ENCODE results near the gene FBN1. TPM values are rescaled to one million over a fixed set of nuclear protein-coding genes. Genes with fewer than 3 reads are reported as not detected.

The FBN1 gene
- total RNA-seq, 2 donors from 2014 or later: 12.1 to 81.9 TPM

GRCh38 chr15:48681353-48681752, 35.8 kb upstream of the FBN1 start:
- intact Hi-C loops (cut with DNase I): no loop called here
- Histone ChIP-seq H3K4me3 (no peak overlapping the region), H3K36me3 (no peaks in the 10 kb centered on the region), H3K4me1 (replicated peaks) (no peaks in the 10 kb centered on the region), H3K27me3 (replicated peaks; ENCODE audit: insufficient read depth) (no peaks in the 10 kb centered on the region), H3K27ac (no peak overlapping the region), H3K9me3 (no peaks in the 10 kb centered on the region)
- 53% methylated on average over 3 of the region's 3 CpGs for WGBS
- DNase-seq (ENCODE audit: low spot score): no peak
- TF ChIP-seq, protein P1, sequence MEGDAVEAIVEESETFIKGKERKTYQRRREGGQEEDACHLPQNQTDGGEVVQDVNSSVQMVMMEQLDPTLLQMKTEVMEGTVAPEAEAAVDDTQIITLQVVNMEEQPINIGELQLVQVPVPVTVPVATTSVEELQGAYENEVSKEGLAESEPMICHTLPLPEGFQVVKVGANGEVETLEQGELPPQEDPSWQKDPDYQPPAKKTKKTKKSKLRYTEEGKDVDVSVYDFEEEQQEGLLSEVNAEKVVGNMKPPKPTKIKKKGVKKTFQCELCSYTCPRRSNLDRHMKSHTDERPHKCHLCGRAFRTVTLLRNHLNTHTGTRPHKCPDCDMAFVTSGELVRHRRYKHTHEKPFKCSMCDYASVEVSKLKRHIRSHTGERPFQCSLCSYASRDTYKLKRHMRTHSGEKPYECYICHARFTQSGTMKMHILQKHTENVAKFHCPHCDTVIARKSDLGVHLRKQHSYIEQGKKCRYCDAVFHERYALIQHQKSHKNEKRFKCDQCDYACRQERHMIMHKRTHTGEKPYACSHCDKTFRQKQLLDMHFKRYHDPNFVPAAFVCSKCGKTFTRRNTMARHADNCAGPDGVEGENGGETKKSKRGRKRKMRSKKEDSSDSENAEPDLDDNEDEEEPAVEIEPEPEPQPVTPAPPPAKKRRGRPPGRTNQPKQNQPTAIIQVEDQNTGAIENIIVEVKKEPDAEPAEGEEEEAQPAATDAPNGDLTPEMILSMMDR (IDR thresholded peaks at IDR 0.05): no peak
- TF ChIP-seq POLR2AphosphoS5 (IDR thresholded peaks at IDR 0.05) (no peak), POLR2A (IDR thresholded peaks at IDR 0.05) (no peak)

DNA sequence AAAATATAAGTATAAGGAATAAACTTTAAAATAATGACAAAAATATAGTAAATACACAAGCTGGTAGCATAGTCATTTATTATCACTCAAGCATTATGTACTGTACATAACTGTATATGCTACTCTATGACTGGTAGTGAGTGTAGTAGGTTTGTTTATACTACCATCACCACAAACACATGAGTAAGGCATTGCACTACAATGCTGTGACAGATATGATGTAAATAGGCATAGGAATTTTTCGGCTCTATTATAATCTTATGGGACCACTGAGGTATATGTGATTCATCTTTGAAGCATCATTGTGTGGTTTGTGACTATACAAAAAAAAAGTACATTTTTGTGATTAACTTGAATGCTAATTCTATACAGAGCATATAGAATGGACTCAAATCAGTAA, 35.3 kb upstream of the FBN1 start:
- no peaks in the 10 kb centered on the region for H3K9me3 ChIP-seq
- WGBS: 93% methylated on average over 1 of the region's 1 CpG
- no peak for DNase-seq (ENCODE audit: low spot score)
- no peaks in the 10 kb centered on the region for H3K36me3 ChIP-seq
- H3K27me3 ChIP-seq (replicated peaks; ENCODE audit: insufficient read depth): no peaks in the 10 kb centered on the region
- no peaks in the 10 kb centered on the region for H3K4me1 ChIP-seq (replicated peaks)
- no peak overlapping the region for H3K27ac ChIP-seq
- intact Hi-C loops (cut with DNase I): no loop called here
- H3K4me3 ChIP-seq: no peak overlapping the region
- TF ChIP-seq, protein P1 (IDR thresholded peaks at IDR 0.05): no peak
- TF ChIP-seq POLR2AphosphoS5 (IDR thresholded peaks at IDR 0.05) (no peak), POLR2A (IDR thresholded peaks at IDR 0.05) (no peak)

DNA sequence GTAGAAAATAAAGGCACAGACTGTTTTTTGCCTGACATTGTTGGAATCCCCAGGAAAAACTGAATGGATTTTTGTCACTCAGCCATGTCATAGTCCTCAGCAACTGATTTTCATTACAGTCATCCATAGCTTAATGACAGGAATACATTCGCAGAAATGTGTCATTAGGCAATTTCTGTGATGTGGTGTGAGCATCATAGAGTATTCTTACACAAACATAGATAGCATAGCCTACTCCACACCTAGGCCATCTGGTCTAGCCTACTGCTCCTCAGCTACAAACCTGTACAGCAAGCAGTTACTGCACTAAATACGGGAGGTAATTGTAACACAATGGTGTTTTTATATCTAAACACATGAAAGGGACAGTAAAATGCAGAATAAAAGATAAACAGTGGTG, 34.4 kb upstream of the FBN1 start:
- no peaks in the 10 kb centered on the region for H3K27me3 ChIP-seq (replicated peaks; ENCODE audit: insufficient read depth)
- 64% methylated on average over 2 of the region's 2 CpGs for WGBS
- H3K4me3 ChIP-seq: no peak overlapping the region
- intact Hi-C loops (cut with DNase I): no loop called here
- no peaks in the 10 kb centered on the region for H3K4me1 ChIP-seq (replicated peaks)
- H3K27ac ChIP-seq: no peak overlapping the region
- TF ChIP-seq, protein P1 (IDR thresholded peaks at IDR 0.05): no peak
- TF ChIP-seq POLR2AphosphoS5 (IDR thresholded peaks at IDR 0.05): no peak
- no peak for TF ChIP-seq POLR2A (IDR thresholded peaks at IDR 0.05)
- no peak for DNase-seq (ENCODE audit: low spot score)
- H3K9me3 ChIP-seq: no peaks in the 10 kb centered on the region
- no peaks in the 10 kb centered on the region for H3K36me3 ChIP-seq

DNA sequence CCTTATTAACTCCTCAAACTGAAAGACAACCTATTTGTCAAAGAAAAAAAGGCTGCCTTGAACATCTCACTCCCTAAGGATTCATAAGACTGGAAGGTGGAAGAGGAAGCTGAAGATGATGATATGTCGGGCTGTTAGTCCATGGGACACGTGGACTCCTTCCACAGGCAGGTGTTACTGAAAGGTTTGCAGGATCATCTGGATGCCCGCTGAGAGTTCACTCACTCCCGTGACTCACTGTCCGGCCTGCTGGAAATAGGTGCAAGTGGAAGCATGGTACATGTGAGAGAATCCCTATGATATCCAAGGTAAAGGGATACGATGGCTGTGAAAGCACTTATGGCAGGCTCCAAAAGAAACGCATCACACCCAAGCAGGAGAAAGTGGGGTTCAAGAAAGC, 33.3 kb upstream of the FBN1 start:
- H3K27ac ChIP-seq: no peak overlapping the region
- WGBS: 88% methylated on average over 7 of the region's 7 CpGs
- no peaks in the 10 kb centered on the region for H3K4me1 ChIP-seq (replicated peaks)
- no peak for DNase-seq (ENCODE audit: low spot score)
- no peaks in the 10 kb centered on the region for H3K36me3 ChIP-seq
- H3K4me3 ChIP-seq: no peak overlapping the region
- H3K9me3 ChIP-seq: no peaks in the 10 kb centered on the region
- intact Hi-C loops (cut with DNase I): no loop called here
- H3K27me3 ChIP-seq (replicated peaks; ENCODE audit: insufficient read depth): no peaks in the 10 kb centered on the region
- TF ChIP-seq POLR2AphosphoS5 (IDR thresholded peaks at IDR 0.05): no peak
- TF ChIP-seq, protein P1 (IDR thresholded peaks at IDR 0.05): no peak
- TF ChIP-seq POLR2A (IDR thresholded peaks at IDR 0.05): no peak

DNA sequence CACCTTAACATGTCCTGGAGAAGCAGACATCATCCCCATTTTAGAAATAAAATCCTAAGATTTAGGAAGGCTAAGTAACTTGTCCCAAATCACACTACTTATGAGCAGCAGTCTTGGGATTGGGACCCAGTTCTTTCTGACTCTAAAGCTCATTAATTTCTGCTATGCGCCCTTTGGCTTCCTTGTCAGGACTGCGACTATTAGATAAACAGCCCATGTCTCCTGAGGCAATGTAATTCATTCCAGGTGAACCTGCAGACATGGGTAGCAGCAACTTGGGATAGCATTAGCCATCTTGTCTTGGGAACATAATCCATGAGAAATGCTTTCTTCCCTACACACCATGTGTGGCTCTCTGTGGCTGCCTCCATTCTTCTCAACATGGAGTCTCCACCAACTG, 32.3 kb upstream of the FBN1 start:
- no peaks in the 10 kb centered on the region for H3K4me1 ChIP-seq (replicated peaks)
- H3K4me3 ChIP-seq: no peak overlapping the region
- no peaks in the 10 kb centered on the region for H3K27me3 ChIP-seq (replicated peaks; ENCODE audit: insufficient read depth)
- H3K27ac ChIP-seq: no peak overlapping the region
- TF ChIP-seq POLR2AphosphoS5 (IDR thresholded peaks at IDR 0.05): no peak
- no peak for TF ChIP-seq POLR2A (IDR thresholded peaks at IDR 0.05)
- TF ChIP-seq, protein P1 (IDR thresholded peaks at IDR 0.05): no peak
- no peaks in the 10 kb centered on the region for H3K36me3 ChIP-seq
- no peak for DNase-seq (ENCODE audit: low spot score)
- WGBS: 73% methylated on average over 2 of the region's 2 CpGs
- intact Hi-C loops (cut with DNase I): no loop called here
- no peaks in the 10 kb centered on the region for H3K9me3 ChIP-seq
